Hepatocyte (in vitro differentiated cells): ENCODE measurements around the gene RNF115.

Source experiments
- EZH2 ChIP-seq: fragments of 200-600 bp; sonication (generic); IDR thresholded peaks from 2 replicates; pipeline ENCODE4 v1.6.1; 2016; ENCODE audit warnings: antibody characterized with exemption, mild to moderate bottlenecking, borderline replicate concordance
- EZH2phosphoT487 ChIP-seq: fragments of 200-600 bp; sonication (generic); IDR thresholded peaks from one replicate; pipeline ENCODE4 v1.6.1; 2018; ENCODE audit warnings: antibody characterized with exemption, mild to moderate bottlenecking, low read depth, moderate library complexity; ENCODE audit not compliant: unreplicated experiment, severe bottlenecking
- TF ChIP-seq, protein P1 (sequence below): fragments of 200-600 bp; sonication (generic); IDR thresholded peaks from 2 replicates; pipeline ENCODE4 v1.5.1; 2016; ENCODE audit warnings: antibody characterized with exemption, mild to moderate bottlenecking; ENCODE audit not compliant: poor library complexity

GRCh38 chr1:145692785-145693443, 131.0 kb downstream of the RNF115 start:
- TF ChIP-seq, protein P1, sequence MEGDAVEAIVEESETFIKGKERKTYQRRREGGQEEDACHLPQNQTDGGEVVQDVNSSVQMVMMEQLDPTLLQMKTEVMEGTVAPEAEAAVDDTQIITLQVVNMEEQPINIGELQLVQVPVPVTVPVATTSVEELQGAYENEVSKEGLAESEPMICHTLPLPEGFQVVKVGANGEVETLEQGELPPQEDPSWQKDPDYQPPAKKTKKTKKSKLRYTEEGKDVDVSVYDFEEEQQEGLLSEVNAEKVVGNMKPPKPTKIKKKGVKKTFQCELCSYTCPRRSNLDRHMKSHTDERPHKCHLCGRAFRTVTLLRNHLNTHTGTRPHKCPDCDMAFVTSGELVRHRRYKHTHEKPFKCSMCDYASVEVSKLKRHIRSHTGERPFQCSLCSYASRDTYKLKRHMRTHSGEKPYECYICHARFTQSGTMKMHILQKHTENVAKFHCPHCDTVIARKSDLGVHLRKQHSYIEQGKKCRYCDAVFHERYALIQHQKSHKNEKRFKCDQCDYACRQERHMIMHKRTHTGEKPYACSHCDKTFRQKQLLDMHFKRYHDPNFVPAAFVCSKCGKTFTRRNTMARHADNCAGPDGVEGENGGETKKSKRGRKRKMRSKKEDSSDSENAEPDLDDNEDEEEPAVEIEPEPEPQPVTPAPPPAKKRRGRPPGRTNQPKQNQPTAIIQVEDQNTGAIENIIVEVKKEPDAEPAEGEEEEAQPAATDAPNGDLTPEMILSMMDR: no peak
- TF ChIP-seq EZH2: no peak
- no peak for TF ChIP-seq EZH2phosphoT487
